ENCODE measurements around the gene SEC63. TPM values are rescaled to one million over a fixed set of nuclear protein-coding genes. Genes with fewer than 3 reads are reported as not detected.

The SEC63 gene
- total RNA-seq, 6 donors from 2014 or later, result 35.0 to 111 (median 77.9) TPM

- no peak for DNase-seq
- H3K27me3 ChIP-seq, result no peaks in the 10 kb centered on the region
- no peaks in the 10 kb centered on the region for H3K36me3 ChIP-seq
- H3K4me3 ChIP-seq, result peak overlapping the region in 2 of 4 donors; percentile 23 to 24
- 51 to 58% methylated on average over 9 of the region's 9 CpGs for WGBS, 2 donors
- TF ChIP-seq CTCF (IDR thresholded peaks at IDR 0.05) (no peak), EP300 (IDR thresholded peaks at IDR 0.05) (no peak)
- no peak for ATAC-seq (ENCODE audit: low FRiP score in 2 of 2)
- peaks cover 0 to 15% (median 7%) of the 10 kb centered on the region in 4 donors for H3K4me1 ChIP-seq
- no peak overlapping the region for H3K27ac ChIP-seq
- no peaks in the 10 kb centered on the region for H3K9me3 ChIP-seq
Measured at GRCh38 chr6:107822176-107823046, 135.6 kb downstream of the SEC63 start.

- Histone ChIP-seq H3K4me3 (no peak overlapping the region), H3K36me3 (no peaks in the 10 kb centered on the region), H3K27me3 (no peaks in the 10 kb centered on the region), H3K4me1 (peaks cover 0 to 15% (median 7%) of the 10 kb centered on the region in 4 donors), H3K27ac (no peak overlapping the region), H3K9me3 (no peaks in the 10 kb centered on the region)
- WGBS, 2 donors, result 74 to 80% methylated on average over 5 of the region's 5 CpGs
- TF ChIP-seq CTCF (IDR thresholded peaks at IDR 0.05) (no peak), POLR2A (IDR thresholded peaks at IDR 0.05) (no peak), POLR2AphosphoS5 (IDR thresholded peaks at IDR 0.05) (no peak), EP300 (IDR thresholded peaks at IDR 0.05) (no peak)
- DNase-seq, result no peak
- no peak for ATAC-seq (ENCODE audit: low FRiP score in 2 of 2)
Measured at GRCh38 chr6:107821591-107821990, 136.4 kb downstream of the SEC63 start.

- no peak for DNase-seq
- 21 to 22% methylated on average over 17 of the region's 17 CpGs for WGBS, 2 donors
- no peaks in the 10 kb centered on the region for H3K27me3 ChIP-seq
- no peaks in the 10 kb centered on the region for H3K36me3 ChIP-seq
- peak overlapping the region in 1 of 4 donors; percentile 24 for H3K27ac ChIP-seq
- peaks cover 0 to 15% (median 7%) of the 10 kb centered on the region in 4 donors for H3K4me1 ChIP-seq
- no peak for TF ChIP-seq EP300 (IDR thresholded peaks at IDR 0.05)
- no peak for TF ChIP-seq POLR2A (IDR thresholded peaks at IDR 0.05)
- TF ChIP-seq POLR2AphosphoS5 (IDR thresholded peaks at IDR 0.05), result no peak
- TF ChIP-seq CTCF (IDR thresholded peaks at IDR 0.05), result no peak
- H3K4me3 ChIP-seq, result peak overlapping the region in 3 of 4 donors; percentile 3 to 36 (median 25)
- no peaks in the 10 kb centered on the region for H3K9me3 ChIP-seq
- peak in 1 of 2 donors; percentile 33 for ATAC-seq (ENCODE audit: low FRiP score in 2 of 2)
Measured at GRCh38 chr6:107820338-107821261, 137.4 kb downstream of the SEC63 start.

GRCh38 chr6:107819964-107820337, 138.1 kb downstream of the SEC63 start:
- WGBS, 2 donors, result 50 to 58% methylated on average over 5 of the region's 5 CpGs
- no peaks in the 10 kb centered on the region for H3K9me3 ChIP-seq
- no peaks in the 10 kb centered on the region for H3K27me3 ChIP-seq
- peak overlapping the region in 2 of 4 donors; percentile 25 to 36 for H3K4me3 ChIP-seq
- no peak for ATAC-seq (ENCODE audit: low FRiP score in 2 of 2)
- TF ChIP-seq POLR2A (IDR thresholded peaks at IDR 0.05) (no peak), EP300 (IDR thresholded peaks at IDR 0.05) (no peak), CTCF (IDR thresholded peaks at IDR 0.05) (no peak), POLR2AphosphoS5 (IDR thresholded peaks at IDR 0.05) (no peak)
- H3K4me1 ChIP-seq, result peaks cover 0 to 15% (median 7%) of the 10 kb centered on the region in 4 donors
- peak overlapping the region in 1 of 4 donors; percentile 24 for H3K27ac ChIP-seq
- H3K36me3 ChIP-seq, result no peaks in the 10 kb centered on the region
- no peak for DNase-seq

Data from upper lobe of left lung (tissue), 6 donors.